SU-DHL-6 (cell line): ENCODE data around the gene E2F6.

Source experiments
- H2AFZ ChIP-seq: fragments of 200-600 bp; sonication (generic); 2 replicates; pipeline ENCODE4 v1.6.1; 2014; ENCODE audit warnings: low read depth, mild to moderate bottlenecking, moderate library complexity, mixed read lengths, antibody characterized with exemption, low read length; ENCODE audit not compliant: severe bottlenecking
- H3F3A ChIP-seq: fragments of 200-600 bp; shearing (Covaris generic); 2 replicates; pipeline ENCODE4 v1.6.0; 2016; ENCODE audit warnings: antibody characterized with exemption, mild to moderate bottlenecking; ENCODE audit not compliant: insufficient read depth
- H3K27ac ChIP-seq: fragments of 200-600 bp; sonication (generic); 2 replicates; pipeline ENCODE4 v1.5.1; 2016; ENCODE audit warnings: low read depth, mild to moderate bottlenecking, low read length, moderate library complexity, mixed read lengths
- H3K27me3 ChIP-seq: fragments of 200-600 bp; sonication (generic), shearing (Covaris generic); 2 replicates; pipeline ENCODE4 v1.6.0; 2014; ENCODE audit warnings: mild to moderate bottlenecking, low read length
- H3K36me3 ChIP-seq: fragments of 200-600 bp; sonication (generic); 2 replicates; pipeline ENCODE4 v1.6.1; 2014; ENCODE audit warnings: mild to moderate bottlenecking, low read length, mixed read lengths
- H3K4me2 ChIP-seq: fragments of 300-600, 200-600 bp; shearing (Covaris generic), sonication (generic); 2 replicates; pipeline ENCODE4 v1.6.0; 2014; ENCODE audit warnings: low read length, low read depth, mild to moderate bottlenecking; ENCODE audit not compliant: poor library complexity, severe bottlenecking
- H3K4me3 ChIP-seq: fragments of 200-600 bp; sonication (generic); 2 replicates; pipeline ENCODE4 v1.5.1; 2014; ENCODE audit warnings: antibody characterized with exemption, low read length, mild to moderate bottlenecking, mixed read lengths; ENCODE audit not compliant: insufficient read depth, poor library complexity, severe bottlenecking
- H3K79me2 ChIP-seq: fragments of 200-600 bp; sonication (generic); 2 replicates; pipeline ENCODE4 v1.6.1; 2014; ENCODE audit warnings: mild to moderate bottlenecking, low read length, moderate library complexity; ENCODE audit not compliant: insufficient read depth
- H3K9ac ChIP-seq: fragments of 200-600 bp; sonication (generic); 2 replicates; pipeline ENCODE4 v1.7.0; 2014; ENCODE audit warnings: mild to moderate bottlenecking, low read length
- H3K9me2 ChIP-seq: fragments of 200-600 bp; sonication (generic); replicated peaks from 2 replicates; pipeline ENCODE4 v1.6.1; 2014; ENCODE audit warnings: low read length; ENCODE audit not compliant: insufficient read depth
- H3K9me3 ChIP-seq: fragments of 200-600 bp; sonication (generic); 2 replicates; pipeline ENCODE4 v1.6.1; 2014; ENCODE audit warnings: low read length, mixed read lengths; ENCODE audit not compliant: insufficient read depth
- H4K20me1 ChIP-seq: fragments of 200-600 bp; sonication (generic); 2 replicates; pipeline ENCODE4 v1.6.1; 2014; ENCODE audit warnings: low read depth, mild to moderate bottlenecking, antibody characterized with exemption, low read length, moderate library complexity, mixed read lengths
- CTCF ChIP-seq: fragments of 200-600 bp; sonication (generic); IDR thresholded peaks from one replicate; pipeline ENCODE4 v1.5.1; 2017; ENCODE audit warnings: antibody characterized with exemption, mild to moderate bottlenecking, low read length, moderate library complexity; ENCODE audit not compliant: insufficient read depth, poor library complexity, severe bottlenecking
- EZH2phosphoT487 ChIP-seq: fragments of 200-600 bp; sonication (generic), shearing (Covaris generic); conservative IDR thresholded peaks from 2 replicates; pipeline ENCODE4 v1.6.1; 2018; ENCODE audit warnings: mild to moderate bottlenecking, antibody characterized with exemption, low read length, moderate library complexity, mixed read lengths

Gene E2F6

DNA sequence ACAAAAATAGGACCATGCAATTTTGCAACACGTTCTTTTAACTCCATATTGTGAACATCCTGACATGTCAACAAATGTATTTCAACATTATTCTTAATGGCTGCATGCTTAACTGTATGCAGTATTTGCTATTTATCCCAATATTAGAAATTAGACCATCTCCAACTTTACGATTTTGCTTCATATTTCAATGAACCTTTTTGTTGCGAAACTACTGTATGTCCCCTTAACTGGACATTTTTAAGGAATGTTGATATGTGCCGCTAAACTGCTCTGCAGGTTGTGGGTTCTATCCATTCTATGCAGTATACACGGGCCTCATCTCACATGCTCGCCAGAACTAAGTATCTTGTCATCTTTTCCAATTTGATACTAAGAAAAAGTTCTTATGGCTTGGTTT is 11.1 kb downstream of the E2F6 start:
- H3K9me2 ChIP-seq = no peaks in the 10 kb centered on the region
- 0 out of 2 replicates have a peak, but pooled peaks cover 3% of the 10 kb centered on the region for H4K20me1 ChIP-seq
- no peaks in the 10 kb centered on the region for H3K9me3 ChIP-seq
- no peak overlapping the region for H3K4me2 ChIP-seq
- H3F3A ChIP-seq = no peaks in the 10 kb centered on the region
- H3K4me3 ChIP-seq = no peak overlapping the region
- H3K27me3 ChIP-seq = no peaks in the 10 kb centered on the region
- H3K79me2 ChIP-seq = peaks cover 38% of the 10 kb centered on the region
- TF ChIP-seq EZH2phosphoT487 (no peak), CTCF (no peak)
- H2AFZ ChIP-seq = no peak overlapping the region
- H3K27ac ChIP-seq = no peak overlapping the region
- no peak overlapping the region for H3K9ac ChIP-seq
- peaks cover 3% of the 10 kb centered on the region; the same call in 1 of the 2 replicates for H3K36me3 ChIP-seq

DNA sequence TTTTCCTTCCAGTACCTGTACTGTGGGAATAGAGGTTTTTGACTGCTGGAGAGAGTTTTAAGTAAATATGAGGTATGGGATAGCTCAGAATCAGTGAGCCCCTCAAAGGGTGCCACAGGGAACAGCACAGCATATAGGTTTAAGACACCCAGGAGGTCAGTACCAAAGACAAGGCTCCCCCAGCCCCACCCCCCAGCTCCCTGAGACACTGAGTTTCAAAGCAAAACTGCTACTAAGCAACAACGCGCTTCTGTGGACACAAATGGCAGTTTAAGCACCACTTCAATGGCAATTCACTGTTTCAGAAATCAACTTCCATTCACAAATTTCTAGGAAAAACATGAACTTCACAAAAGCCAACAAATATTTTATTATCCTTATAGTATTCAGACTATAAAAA is 15.2 kb downstream of the E2F6 start:
- H3K27me3 ChIP-seq = no peaks in the 10 kb centered on the region
- H4K20me1 ChIP-seq = no peaks in the 10 kb centered on the region
- H3K9me2 ChIP-seq = no peaks in the 10 kb centered on the region
- no peak overlapping the region for H3K27ac ChIP-seq
- peaks cover 3% of the 10 kb centered on the region for H3K79me2 ChIP-seq
- no peak overlapping the region for H3K4me3 ChIP-seq
- no peaks in the 10 kb centered on the region for H3K9me3 ChIP-seq
- peaks cover 6% of the 10 kb centered on the region; the same call in 1 of the 2 replicates for H3F3A ChIP-seq
- H3K36me3 ChIP-seq = peaks cover 3% of the 10 kb centered on the region; the same call in 1 of the 2 replicates
- no peak overlapping the region for H2AFZ ChIP-seq
- H3K4me2 ChIP-seq = no peak overlapping the region
- TF ChIP-seq EZH2phosphoT487 = no peak
- TF ChIP-seq CTCF = no peak
- H3K9ac ChIP-seq = no peak overlapping the region

- Histone ChIP-seq H3K9me2 (no peaks in the 10 kb centered on the region), H3K36me3 (no peaks in the 10 kb centered on the region; the same call in 1 of the 2 replicates), H4K20me1 (no peaks in the 10 kb centered on the region), H3K9ac (no peak overlapping the region), H3K9me3 (no peaks in the 10 kb centered on the region), H3K79me2 (no peaks in the 10 kb centered on the region), H3K27ac (no peak overlapping the region), H3K4me2 (no peak overlapping the region), H3F3A (peaks cover 6% of the 10 kb centered on the region; the same call in 1 of the 2 replicates), H3K27me3 (no peaks in the 10 kb centered on the region), H2AFZ (no peak overlapping the region), H3K4me3 (no peak overlapping the region)
- TF ChIP-seq EZH2phosphoT487 = no peak
- peak; percentile 62 for TF ChIP-seq CTCF
Measured at GRCh38 chr2:11446733-11447248, 19.2 kb downstream of the E2F6 start.
